ENCODE data around the gene HECTD3.
"Not testable (repeated sequence)": the region's sequence is repeated elsewhere in the genome, so short reads cannot be mapped to it uniquely, and the experiment has no call there.

HECTD3 gene

DNA sequence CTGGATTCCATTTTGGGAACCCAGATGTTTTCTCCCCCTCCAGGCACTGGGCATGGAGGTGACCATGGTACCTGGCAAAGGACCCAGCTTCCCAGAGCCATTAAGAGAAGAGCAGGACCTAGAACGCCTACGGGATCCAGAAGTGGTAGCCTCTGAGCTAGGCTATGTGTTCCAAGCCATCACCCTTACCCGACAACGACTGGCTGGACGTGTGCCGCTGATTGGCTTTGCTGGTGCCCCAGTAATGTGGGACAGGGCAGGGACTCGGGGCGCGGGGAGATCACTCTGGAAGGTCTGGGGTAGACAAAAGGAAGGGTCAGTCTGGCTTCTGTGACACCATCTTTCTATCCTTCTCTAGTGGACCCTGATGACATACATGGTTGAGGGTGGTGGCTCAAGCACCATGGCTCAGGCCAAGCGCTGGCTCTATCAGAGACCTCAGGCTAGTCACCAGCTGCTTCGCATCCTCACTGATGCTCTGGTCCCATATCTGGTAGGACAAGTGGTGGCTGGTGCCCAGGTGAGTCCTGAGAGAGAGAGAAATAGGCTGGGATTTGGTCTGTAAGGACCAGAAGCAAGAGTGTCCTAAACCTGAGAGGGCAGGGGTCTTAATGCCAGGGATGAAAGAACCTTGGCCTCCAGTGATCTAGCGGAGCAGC lies 2.6 kb upstream of the HECTD3 start:
- no peak for DNase-seq

DNA sequence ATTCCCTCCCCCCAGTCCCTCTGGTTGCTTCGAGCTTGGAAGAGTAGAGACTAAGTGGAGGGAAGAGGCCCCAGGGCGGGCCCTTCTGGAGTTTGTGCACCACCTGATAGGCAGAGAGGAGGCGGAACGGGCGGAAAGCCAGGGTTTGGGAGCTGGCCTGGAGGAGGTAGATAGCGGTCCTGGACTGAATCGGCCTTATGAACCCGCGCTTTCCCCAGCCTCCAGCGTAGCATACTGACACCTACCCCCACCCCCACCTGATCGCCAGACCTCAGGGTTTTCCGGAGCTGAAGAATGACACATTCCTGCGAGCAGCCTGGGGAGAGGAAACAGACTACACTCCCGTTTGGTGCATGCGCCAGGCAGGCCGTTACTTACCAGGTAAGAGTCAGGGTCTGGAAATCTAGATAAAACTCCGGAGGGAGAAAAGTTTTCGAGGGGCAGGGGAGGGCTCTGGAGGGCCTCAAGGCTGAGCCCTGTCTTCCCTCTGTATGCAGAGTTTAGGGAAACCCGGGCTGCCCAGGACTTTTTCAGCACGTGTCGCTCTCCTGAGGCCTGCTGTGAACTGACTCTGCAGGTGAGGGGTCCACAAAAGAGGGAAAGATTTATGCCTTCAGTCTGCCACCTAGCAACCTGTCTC lies 1.6 kb upstream of the HECTD3 start:
- peak; percentile 59 for DNase-seq

DNA sequence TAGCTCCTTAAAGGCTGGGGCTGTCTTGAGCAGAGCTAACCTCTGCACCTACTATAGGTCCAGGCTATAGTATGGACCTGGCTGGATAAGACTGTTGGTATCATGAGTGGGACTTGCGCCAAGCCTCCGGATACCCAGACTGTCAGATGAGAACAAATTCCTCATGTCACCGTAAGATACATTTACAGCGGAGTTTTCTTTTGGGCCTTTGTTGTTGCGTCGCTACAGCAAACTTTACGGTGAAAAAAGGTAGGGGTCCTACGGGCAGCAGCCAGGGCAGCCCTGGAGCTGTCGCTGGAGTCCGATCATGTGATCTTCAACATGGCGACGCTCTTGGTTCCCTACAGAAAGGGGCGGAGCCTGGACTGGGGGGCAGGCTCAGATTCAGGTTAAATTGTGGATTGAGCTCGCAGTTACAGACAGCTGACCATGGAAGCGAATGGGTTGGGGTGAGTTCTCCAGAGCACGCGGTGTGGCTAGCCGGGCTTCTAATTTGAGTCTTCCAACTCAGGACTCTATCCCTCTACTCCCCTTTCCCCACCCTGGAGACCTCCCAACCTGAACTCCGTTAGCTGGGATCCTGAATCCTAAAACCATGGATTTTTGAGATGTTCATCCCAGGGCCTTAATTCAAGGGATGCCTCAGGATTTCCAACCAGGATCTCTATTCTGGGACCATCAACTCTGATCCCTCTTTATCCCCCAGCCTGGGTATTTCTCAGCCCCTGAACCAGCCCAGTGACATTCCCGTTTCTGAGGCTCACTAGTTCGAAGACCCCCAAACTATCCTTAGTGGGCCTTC lies 914 bp upstream of the HECTD3 start, which contains the start of gene UROD:
Gene UROD (plus strand): TSS at position 418 of the 802 bp plus-strand sequence. CDS start 12 bp downstream, at position 430.
- peak; percentile 95 for DNase-seq

DNA sequence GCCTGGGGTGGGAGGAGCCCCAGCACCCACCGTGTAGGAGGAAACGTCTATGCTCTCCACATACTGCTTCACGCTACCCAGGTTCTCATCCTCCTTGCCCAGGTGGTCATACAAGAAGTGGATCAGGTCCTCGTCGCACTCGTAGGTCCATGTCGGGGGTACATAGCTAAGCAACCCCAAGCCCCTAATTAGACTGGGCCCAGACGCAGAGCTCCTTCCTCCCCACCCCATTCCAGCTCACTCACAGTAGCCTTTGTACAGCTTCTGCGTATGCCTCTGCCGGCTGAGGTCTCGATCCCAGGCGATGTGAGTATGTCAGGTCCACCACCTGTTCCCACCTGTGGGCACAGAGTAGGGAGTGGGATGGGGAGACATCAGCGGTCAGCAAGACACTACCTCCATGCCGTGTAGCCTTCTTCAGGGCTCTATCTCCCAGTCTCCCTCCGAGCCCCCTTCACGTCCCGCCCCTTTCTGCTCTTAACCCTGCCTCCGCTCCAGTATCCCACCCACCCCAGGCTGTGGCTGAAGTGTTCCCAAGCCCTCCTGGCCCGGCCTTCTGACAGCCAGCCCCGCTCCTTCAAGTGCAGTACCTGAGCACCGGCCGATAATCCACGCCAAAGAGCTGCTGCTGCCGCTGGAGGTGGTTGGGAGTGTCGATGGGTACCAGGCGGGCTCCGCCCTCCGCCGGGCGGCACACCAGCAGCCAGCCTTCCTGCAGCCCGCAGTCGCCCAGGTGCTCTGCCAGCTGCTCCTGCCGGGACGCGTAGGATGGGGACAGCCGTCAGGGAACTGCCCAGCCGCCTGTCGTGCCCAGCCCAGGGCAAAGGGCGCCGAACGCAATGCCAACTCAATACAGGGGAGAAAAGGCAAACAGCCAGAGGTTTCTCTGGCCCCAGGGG lies 919 bp downstream of the HECTD3 start:
- DNase-seq: no peak

DNA sequence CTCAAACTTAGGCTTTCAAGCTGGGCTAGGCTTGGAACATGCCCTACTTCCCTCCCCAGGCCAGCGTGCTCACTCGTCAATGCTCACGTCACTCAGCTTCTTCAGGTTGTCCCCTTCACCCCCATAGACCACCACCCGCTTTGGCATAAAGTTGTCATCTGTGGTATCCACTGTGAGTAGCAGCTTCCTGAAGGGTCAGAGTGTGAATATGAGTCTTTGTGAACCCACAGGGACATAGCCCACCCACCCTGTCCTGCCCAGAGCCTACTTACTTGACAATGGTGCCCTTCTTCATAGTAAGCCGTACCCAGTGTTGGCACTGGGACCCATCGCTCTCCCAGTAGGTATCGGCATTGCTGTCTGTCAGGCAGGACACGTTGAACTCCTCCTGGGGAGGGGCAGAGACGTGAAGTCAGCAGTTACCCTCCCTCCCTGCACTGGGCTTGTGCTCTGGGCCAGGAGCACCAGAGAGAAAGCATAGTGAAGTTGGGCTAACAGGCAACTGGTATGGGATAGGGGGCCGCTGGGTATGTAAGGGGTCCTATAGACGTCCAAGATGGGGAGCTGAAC lies 1.7 kb downstream of the HECTD3 start:
- DNase-seq: no peak

DNA sequence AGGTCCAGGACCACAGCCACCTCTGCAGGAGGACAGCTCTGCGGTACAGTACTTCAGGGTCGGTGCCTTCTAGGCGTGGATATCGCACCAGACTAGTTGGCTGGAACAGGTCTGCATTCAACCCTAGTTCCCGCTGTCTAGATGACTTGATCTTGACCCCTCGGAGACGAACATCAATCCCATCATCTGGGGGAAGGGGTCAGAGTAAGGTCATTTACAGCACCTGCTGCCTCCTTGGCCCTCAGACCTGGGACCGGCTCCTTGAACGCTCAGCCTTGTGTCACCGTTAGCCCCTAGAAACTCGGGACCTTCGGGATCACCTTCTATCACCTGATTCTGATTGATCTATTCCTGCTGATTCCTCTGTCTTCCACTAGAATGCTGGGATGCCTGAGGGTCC lies 2.6 kb downstream of the HECTD3 start:
- DNase-seq: no peak

DNA sequence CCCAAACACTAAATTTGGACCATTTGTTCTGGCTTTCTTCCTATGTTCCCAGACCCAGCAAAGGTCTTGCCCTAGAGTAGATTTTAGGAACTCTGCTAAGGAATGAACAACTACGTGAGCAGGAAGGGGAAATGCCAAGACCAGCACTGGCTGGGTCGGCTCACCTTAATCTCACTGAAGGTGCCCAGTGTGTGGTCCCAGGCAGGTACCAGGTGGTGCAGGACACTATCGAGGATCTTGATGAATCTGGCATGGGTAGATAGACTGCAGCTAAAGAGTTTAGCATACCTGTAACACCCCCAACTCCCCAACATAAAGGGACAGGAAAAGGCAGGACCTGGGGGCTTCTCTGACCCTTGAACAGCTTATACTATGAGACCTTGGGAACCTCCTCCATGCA lies 3.0 kb downstream of the HECTD3 start:
- DNase-seq: no peak

DNA sequence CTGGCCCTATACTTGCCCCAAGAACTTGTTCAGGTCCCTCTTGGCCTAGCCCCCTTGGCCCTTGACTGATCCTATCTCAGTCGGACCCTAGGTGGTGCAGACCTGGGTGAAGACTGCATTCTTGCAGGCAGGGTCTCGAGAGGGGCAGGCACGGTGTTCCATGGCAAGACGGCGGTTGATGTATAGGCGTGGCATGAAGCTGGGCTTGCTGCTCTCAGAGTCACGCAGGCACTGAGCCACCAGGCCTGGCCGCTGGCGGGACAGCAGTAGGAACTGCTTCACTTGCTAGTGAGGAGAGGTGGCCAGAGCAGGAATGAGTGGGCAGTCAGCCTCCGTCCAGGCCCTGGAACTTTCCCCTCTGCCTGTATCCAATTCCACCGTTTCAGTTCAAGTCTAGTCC lies 3.8 kb downstream of the HECTD3 start:
- DNase-seq: no peak

DNA sequence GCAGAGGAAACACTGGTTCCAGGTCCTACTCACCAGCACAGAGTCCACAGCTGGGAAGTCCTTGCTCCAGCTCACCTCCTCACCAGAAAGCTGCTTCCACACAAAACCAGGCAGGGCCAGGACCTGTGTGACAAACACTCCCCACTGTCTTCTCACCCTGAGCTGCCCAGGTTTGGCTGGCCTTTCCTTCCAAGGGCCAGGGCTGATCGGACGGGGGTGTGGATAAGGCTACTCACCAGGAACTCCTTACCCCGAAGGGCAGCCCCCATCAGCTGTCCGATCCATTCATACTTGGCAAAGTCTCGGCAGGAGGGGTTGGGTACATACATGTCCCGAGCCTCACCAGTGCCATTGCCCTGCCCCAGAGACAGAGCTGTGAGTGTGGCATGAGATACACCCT lies 5.4 kb downstream of the HECTD3 start:
- no peak for DNase-seq

DNA sequence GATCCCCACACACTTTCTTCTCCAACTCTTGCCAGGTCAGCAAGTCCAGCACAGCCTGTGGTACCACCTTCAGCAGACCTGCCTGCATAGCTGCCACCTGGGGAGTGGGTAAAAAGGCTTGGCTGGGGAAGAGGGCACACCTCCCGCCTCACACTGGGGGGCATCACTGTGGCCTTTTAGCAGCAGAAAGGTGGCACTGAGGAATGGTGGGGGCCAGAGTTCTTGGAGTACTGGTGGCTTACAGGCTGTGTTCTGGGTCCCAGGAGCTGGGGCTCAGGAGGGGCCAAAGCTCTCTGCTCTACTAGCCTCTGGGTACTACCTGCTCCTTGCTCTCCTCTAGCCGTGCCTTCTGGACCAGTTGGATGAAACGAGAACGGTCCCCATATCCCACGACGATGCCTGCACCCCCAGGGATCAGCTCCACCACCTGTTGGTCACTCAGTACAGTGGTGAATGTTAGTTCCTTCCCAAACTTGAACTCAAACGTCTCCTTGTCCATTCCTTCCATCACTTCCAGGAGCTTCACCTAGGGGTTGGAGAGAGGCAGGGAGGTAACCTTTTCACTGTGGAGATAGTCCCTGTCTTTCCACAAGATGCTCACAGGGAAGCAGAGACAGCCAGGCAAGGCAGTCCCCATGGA lies 6.7 kb downstream of the HECTD3 start:
- DNase-seq: no peak

DNA sequence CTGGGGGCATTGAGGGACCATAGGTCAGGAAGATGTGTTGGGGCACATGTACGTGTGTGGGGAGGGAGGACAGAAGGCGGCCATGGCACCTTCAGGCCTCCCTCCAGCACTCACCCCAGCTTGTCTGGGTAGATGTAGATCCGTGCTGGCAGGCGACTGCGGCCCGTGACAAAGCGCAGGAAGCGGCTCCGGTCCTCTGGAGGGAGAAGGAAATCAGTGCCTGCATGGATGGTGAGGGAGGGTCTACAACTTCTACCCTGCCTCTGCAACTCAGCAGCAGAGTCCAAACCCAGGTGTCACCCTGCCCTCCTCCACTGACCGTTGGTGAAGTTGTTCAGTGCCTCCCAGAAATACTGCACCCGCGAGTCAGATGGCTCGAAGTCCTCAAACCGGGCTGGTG lies 7.4 kb downstream of the HECTD3 start:
- no peak for DNase-seq

DNA sequence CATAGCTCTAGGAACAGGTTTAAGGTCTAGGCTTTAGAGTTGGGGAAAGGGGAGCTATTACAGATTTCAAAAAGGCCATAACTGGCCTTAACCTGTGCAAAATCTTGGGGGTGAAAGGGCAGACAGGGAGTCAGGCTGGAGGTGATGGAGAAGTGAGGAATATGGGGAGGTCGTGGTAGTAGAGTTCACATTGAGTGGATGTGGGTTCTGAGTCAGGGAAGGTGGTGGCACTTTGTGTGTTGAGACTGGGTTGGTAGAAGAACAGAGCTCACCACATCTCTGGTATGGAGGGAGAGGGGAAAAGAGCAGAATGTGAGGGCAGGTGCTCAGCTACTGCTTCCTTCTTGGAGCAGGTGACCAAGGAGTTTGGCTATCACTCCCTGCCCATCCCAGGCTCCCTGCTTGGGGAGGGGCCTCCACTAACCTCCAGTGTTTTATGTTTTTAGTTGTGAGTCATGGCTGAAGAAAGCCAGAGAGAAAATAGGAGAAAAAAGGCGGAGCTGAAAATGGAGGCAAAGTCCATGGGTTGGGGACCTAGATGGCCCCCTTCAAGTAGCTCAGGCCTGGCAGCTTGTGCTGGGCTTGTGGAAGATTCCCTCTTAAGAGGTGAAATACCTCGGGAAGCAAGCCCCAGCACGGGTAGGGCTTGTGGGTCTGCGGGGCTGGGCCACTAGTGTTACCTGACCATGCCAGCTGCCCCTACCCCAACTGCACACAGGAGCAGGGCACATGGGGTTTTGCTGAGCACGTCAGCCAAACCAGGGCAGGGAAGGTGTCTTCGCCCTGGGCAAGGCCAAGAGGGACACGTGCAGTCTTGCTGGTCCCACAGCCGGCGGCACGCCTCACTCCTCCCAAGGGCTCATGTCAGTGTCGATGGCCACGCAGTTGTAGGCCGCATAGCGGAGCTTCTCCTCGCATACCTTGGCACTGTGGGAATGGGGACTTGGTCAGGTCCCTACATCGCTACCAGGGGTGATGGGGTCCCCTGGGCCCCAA lies 8.2 kb downstream of the HECTD3 start:
- DNase-seq: no peak

DNA sequence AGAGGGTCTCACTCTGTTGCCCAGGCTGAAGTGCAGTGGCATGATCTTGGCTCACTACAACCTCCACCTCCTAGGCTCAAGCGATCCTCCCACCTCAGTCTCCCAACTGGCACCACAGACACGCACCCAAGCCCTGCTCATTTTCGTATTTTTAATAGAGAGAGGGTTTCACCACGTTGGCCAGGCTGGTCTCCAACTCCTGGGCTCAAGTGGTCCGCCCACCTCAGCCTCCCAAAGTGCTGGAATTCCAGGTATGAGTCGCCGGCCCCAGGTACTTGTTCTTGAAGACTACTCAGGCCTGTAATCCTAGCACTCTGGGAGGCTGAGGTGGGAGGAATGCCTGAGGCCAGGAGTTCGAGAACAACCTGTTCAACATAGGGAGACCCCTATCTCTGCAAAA lies 9.5 kb downstream of the HECTD3 start:
- not testable (repeated sequence) for DNase-seq

DNA sequence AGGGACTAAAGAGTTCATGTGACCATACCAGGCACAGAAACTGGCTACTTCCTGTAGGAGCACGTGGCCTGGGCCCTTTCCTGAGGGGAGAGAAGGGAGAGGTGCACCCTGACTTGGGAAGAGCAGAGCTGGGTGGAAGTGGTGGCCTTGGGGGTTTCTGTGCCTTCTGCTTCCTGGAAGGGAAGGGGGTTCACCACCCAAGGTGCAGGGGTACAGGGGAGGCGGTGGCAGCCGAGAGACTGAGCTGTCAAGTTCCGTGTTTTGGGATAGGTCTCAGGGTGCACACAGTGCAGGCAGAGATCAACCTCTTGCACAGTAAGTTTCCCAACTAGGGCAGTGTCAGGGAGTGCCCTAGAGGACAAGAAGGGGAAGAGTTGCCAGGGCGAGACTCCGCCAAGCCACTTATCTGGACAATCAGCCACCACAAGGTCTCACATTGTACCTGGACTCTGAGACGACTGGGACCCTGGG lies 10.1 kb downstream of the HECTD3 start:
- DNase-seq: no peak

DNA sequence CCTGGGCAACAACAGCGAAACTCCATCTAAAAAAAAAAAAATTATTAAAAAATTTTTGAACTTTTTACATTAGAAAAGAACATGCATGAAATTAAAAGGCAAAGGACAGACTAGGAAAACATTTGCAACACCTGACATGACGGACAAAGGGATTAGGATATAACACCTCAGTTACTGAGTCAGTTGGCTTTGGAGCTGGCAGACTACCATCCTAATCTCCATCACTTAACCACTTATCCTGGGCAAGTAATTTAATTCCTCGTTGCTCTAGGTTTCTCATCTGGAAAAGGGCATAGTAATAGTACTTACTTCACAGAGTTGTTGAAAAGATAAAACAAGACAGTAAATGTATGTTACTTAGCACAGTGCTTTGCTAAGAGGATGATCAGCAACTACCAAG lies 11.9 kb downstream of the HECTD3 start:
- DNase-seq: no peak

DNA sequence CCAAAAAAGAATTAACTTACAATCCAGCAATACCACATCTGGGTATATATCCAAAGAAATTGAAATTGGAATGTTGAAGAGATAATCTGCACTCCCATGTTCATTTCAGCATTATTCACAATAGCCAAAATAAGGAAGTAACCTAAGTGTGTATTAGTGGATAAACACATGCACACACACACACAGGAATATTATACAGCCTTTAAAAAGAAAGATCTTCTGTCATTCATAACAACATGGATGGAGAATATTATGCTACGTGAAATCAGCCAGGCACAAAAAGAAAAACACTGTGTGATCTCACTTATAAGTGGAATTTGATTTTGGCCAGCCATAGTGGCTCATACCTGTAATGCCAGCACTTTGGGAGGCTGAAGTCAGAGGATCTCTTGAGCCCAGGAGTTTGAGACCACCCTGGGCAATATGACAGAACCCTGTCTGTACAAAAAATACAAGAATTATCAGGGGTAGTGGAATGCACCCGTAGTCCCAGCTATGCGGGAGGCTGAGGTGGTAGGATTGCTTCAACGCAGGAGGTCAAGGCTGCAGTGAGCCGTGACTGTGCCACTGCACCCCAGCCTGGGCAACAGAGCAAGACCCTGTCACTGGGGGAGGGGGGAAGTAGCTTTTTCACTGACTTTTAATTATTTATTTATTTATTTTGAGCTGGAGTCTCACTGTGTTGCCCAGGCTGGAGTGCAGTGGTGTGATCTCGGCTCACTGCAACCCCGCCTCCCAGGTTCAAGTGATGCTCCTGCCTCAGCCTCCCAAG lies 15.5 kb downstream of the HECTD3 start:
- DNase-seq: no peak

DNA sequence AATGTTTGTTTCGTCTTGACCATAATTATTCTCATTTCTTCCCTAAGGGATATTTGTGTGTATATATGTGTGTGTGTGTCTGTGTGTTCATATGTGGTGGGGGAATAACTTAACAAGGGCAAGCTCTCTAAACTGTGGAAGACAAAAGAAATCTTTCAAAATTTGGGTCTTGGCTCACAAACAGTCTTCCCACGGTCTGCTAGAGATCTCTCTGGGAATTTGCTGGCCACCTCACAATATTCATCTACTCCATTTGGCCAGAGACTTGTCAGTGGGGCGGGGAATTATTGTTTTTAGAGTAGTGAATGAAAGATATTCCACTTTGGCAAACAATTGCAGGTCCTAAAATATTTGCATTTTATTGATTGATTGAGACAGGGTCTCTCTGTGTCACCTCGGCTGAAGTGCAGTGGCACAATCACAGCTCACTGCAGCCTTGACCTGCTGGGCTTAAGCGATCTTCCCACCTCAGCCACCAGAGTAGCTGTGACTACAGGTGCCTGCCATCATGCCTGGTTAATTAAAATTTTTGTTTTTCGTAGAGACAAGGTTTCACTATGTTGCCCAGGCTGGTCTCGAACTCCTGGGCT lies 16.7 kb downstream of the HECTD3 start:
- no peak for DNase-seq

DNA sequence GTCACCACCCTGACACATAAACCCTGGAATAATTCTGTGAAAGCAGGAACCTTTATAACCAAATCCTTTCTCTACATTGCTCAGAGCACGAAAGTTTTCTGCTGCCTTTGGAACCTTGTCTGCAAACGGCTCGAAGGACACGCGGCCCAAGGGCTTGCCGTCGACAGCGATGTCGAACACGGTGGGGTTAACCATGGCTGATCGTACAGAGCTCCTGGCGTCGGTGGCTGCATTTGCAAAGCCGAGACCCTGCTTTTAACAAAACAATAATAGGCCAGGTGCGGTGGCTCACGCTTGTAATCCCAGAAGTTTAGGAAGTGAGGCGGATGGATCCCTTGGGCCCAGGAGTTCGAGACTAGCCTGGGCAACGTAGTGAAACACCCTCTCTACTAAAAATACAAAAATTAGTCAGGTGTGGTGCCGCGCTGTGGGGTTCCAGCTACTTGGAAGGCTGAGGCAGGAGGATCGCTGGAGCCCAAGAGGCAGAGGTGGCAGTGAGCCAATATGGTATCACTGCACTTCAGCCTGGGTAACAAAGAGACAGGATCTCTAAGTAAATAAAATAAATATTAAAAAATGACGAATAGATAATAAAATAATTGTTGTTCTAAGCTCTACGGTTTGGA lies 22.5 kb downstream of the HECTD3 start:
- DNase-seq: no peak

Data from fibroblast of skin of back (primary cell).